Sigmoid colon (tissue), 3 donors: ENCODE data around the gene EHMT1.

Experiments used
- POLR2A ChIP-seq, 2 donors: fragments of 450-650 bp; IDR thresholded peaks; one replicate each; pipeline ENCODE4 v1.6.1; 2016; ENCODE audit warnings: antibody characterized with exemption in 2 of 2, mild to moderate bottlenecking in 2 of 2, moderate library complexity in 2 of 2
- TF ChIP-seq, protein P1 (sequence below), 4 experiments: fragments of 450-650 bp in 3 of 4; fragments of 200-600 bp in 1 of 4; IDR thresholded peaks; one replicate each; pipeline ENCODE4 v1.5.1; 2016 to 2019; ENCODE audit warnings: antibody characterized with exemption in 4 of 4, mild to moderate bottlenecking in 3 of 4, moderate library complexity in 2 of 4

DNA sequence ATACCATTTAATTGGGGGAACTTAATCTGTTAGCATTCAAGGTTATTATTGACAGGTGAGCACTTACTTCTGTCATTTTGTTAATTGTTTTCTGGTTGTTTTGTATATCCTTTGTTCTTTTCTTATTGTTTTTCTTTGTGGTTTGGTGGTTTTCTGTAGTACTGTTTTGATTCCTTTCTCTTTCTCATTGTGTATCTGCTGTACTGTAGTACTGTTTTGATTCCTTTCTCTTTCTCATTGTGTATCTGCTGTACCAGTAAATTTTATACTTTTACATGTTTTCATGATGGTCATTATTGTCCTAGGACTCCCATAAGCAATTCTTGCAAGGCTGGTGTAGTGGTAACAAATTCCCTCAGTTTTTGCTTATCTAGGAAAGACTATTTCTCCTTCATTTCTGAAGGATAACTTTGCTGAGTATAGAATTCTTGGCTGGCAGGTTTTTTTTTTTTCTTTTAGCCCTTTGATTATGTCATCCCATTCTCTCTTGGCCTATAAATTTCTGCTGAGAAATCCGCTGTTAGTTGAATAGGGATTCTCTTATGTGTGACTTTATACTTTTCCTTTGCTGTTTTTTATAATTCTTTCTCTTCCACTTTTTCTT lies 234.7 kb downstream of the EHMT1 start:
- TF ChIP-seq POLR2A (IDR thresholded peaks at IDR 0.05): no peak
- TF ChIP-seq, protein P1, sequence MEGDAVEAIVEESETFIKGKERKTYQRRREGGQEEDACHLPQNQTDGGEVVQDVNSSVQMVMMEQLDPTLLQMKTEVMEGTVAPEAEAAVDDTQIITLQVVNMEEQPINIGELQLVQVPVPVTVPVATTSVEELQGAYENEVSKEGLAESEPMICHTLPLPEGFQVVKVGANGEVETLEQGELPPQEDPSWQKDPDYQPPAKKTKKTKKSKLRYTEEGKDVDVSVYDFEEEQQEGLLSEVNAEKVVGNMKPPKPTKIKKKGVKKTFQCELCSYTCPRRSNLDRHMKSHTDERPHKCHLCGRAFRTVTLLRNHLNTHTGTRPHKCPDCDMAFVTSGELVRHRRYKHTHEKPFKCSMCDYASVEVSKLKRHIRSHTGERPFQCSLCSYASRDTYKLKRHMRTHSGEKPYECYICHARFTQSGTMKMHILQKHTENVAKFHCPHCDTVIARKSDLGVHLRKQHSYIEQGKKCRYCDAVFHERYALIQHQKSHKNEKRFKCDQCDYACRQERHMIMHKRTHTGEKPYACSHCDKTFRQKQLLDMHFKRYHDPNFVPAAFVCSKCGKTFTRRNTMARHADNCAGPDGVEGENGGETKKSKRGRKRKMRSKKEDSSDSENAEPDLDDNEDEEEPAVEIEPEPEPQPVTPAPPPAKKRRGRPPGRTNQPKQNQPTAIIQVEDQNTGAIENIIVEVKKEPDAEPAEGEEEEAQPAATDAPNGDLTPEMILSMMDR (IDR thresholded peaks at IDR 0.05): no peak
